K562 (cell line): ENCODE measurements around the gene ABCG1. TPM values are rescaled to one million over a fixed set of nuclear protein-coding genes. Genes with fewer than 3 reads are reported as not detected.

Source experiments
- ATAC-seq: fragments of 200-7000 bp; cut with Tn5 transposase; 3 replicates; pipeline ENCODE4 v1.9.1; 2020; ENCODE audit warnings: moderate library complexity
- BruUV-seq: library from RNA; stranded (reverse); fragments of 400-500 nt; replicated peaks from 2 replicates; lab custom pipeline; 2021; lab: Mats Ljungman, UMichigan
- CTCF ChIA-PET: fragments of 300-600 bp; formaldehyde crosslinking; extraction: SDS; loops from one replicate; lab custom pipeline; 2021; ENCODE audit warnings: low intra/inter-chr PET ratio; lab: Yijun Ruan, JAX
- POLR2A ChIA-PET: fragments of 300-600, 350-650 bp; sonication (Branson Sonifier 250); formaldehyde crosslinking; extraction: SDS; loops from one replicate; lab custom pipeline; 2021; ENCODE audit warnings: antibody characterized with exemption, inconsistent platforms; lab: Yijun Ruan, JAX
- DNase-seq, 4 experiments: peaks; one replicate each; pipeline versions ENCODE4 v3.0.0 to v3.0.0-alpha.2; 2011 to 2018; ENCODE audit warnings: low spot score in 3 of 4, mixed read lengths in 3 of 4; ENCODE audit errors: extremely low read depth in 1 of 4
- FAIRE-seq: peaks from 2 replicates; lab custom pipeline; 2011; peaks lifted over from hg19 to GRCh38; lab: Jason Lieb, UNC
- H2AFZ ChIP-seq: 2 replicates; pipeline ENCODE4 v1.6.0; 2011; ENCODE audit warnings: low read depth, low read length, control low read depth, inconsistent platforms
- H3K27ac ChIP-seq: fragments of 200-600 bp; 3 replicates; pipeline ENCODE4 v1.8.0; 2011; ENCODE audit warnings: low read depth, mild to moderate bottlenecking, control low read depth, inconsistent platforms, low read length, moderate library complexity, mixed read lengths; ENCODE audit errors: extremely low read depth
- H3K27me3 ChIP-seq, 2 experiments: fragments of 300-600 bp in 1 of 2; 2 replicates in 1 of 2; 3 replicates in 1 of 2; pipeline versions ENCODE4 v1.6.0 to v1.8.0; 2011; ENCODE audit warnings: inconsistent platforms in 2 of 2, low read length in 2 of 2, mild to moderate bottlenecking in 1 of 2, mixed read lengths in 1 of 2, moderate library complexity in 1 of 2; ENCODE audit not compliant: control insufficient read depth in 2 of 2, insufficient read depth in 2 of 2
- H3K36me3 ChIP-seq: fragments of 300-600 bp; 3 replicates; pipeline ENCODE4 v1.8.0; 2011; ENCODE audit warnings: mild to moderate bottlenecking, low read length, inconsistent platforms; ENCODE audit not compliant: control insufficient read depth, insufficient read depth
- H3K4me1 ChIP-seq, 2 experiments: fragments of 200-600 bp in 1 of 2; replicated peaks in 1 of 2; 2 replicates in 1 of 2; 3 replicates in 1 of 2; pipeline versions ENCODE4 v1.5.1 to v1.8.0; 2011; ENCODE audit warnings: inconsistent platforms in 2 of 2, low read length in 2 of 2, mild to moderate bottlenecking in 1 of 2, mixed read lengths in 1 of 2, moderate library complexity in 1 of 2; ENCODE audit not compliant: control insufficient read depth in 2 of 2, insufficient read depth in 2 of 2
- H3K4me2 ChIP-seq: 2 replicates; pipeline ENCODE4 v1.6.1; 2011; ENCODE audit warnings: low read length, control low read depth, inconsistent platforms, mixed read lengths; ENCODE audit not compliant: insufficient read depth
- H3K4me3 ChIP-seq: fragments of 200-600 bp; sonication (generic), shearing (Covaris generic); 2 replicates; pipeline ENCODE4 v1.5.1; 2016; ENCODE audit warnings: control low read depth, inconsistent platforms
- H3K79me2 ChIP-seq: fragments of 200-600 bp; 3 replicates; pipeline ENCODE4 v1.8.0; 2011; ENCODE audit warnings: low read length, inconsistent platforms; ENCODE audit not compliant: control insufficient read depth, insufficient read depth
- H3K9ac ChIP-seq, 2 experiments: 2 replicates each; pipeline versions ENCODE4 v1.6.0 to v1.6.1; 2011; ENCODE audit warnings: low read depth in 2 of 2, low read length in 2 of 2, control low read depth in 1 of 2, inconsistent platforms in 1 of 2, mild to moderate bottlenecking in 1 of 2, mixed read lengths in 1 of 2; ENCODE audit not compliant: insufficient read depth in 1 of 2
- H3K9me1 ChIP-seq: one replicate; pipeline ENCODE4 v1.6.0; 2011; ENCODE audit warnings: inconsistent platforms, mild to moderate bottlenecking, low read length, moderate library complexity; ENCODE audit not compliant: control insufficient read depth, insufficient read depth
- H3K9me3 ChIP-seq: replicated peaks from 2 replicates; pipeline ENCODE4 v1.5.1; 2011; ENCODE audit warnings: low read depth, low read length, inconsistent platforms; ENCODE audit not compliant: control insufficient read depth, insufficient read depth
- H4K20me1 ChIP-seq: replicated peaks from 2 replicates; pipeline ENCODE4 v1.6.1; 2011; ENCODE audit warnings: low read length, inconsistent platforms, mixed read lengths; ENCODE audit not compliant: control insufficient read depth, insufficient read depth
- NFIC ChIP-seq: fragments of 450-650 bp; IDR thresholded peaks from 2 replicates; pipeline ENCODE4 v1.6.1; 2017; ENCODE audit warnings: mild to moderate bottlenecking, inconsistent platforms
- NFIX ChIP-seq: fragments of 250-450 bp; sonication (Bioruptor Pico); IDR thresholded peaks from 2 replicates; pipeline ENCODE4 v1.4.0; 2020; ENCODE audit warnings: low read depth, mild to moderate bottlenecking, moderate library complexity
- ZBED1 ChIP-seq: IDR thresholded peaks from 2 replicates; pipeline ENCODE4 v1.6.1; 2014
- WGBS: fragments of 100-300 bp; shearing (Covaris generic); methylation state at CpG from one replicate; pipeline ENCODE4 v1.1.6; 2016; ENCODE audit warnings: low coverage, mixed read lengths; ENCODE audit not compliant: insufficient coverage; ENCODE audit errors: missing lambda C conversion rate; 5-methylcytosine and 5-hydroxymethylcytosine counted together
- in situ Hi-C: fragments of 300-500 bp; cut with MboI; formaldehyde crosslinking; loops from 4 replicates; pipeline ENCODE4 v1.15.0; 2018; ENCODE audit warnings: inconsistent platforms, mixed read lengths
- intact Hi-C: fragments of 100-400 bp; cut with micrococcal nuclease; formaldehyde crosslinking; loops from 2 replicates; pipeline ENCODE4 v1.14.2; 2022
- polyA plus RNA-seq, 8 experiments: library from polyadenylated mRNA; depleted of rRNA in 4 of 8; stranded (reverse) in 5 of 8; unstranded in 3 of 8; fragments of >200 nt; fragmentation: Nextera tagmentation in 2 of 8; fragmentation: Illumina TruSeq in 1 of 8; extraction: Ambion mirVana in 2 of 8; extraction: Trizol in 1 of 8; gene quantifications; 2 replicates each; pipeline versions ENCODE4 v1.2.1 to v1.2.3, GENCODE V29; 2011 to 2014; ENCODE audit warnings: inconsistent platforms in 1 of 8, missing spikeins in 1 of 8
- total RNA-seq, 7 experiments: library from RNA; depleted of rRNA in 6 of 7; stranded (reverse); fragments of >200 nt in 6 of 7; fragmentation: Illumina TruSeq in 2 of 7; extraction: Trizol in 2 of 7; gene quantifications; 2 replicates each; pipeline versions ENCODE4 v1.2.1 to v1.2.3, GENCODE V29; 2011 to 2021; ENCODE audit warnings: low replicate concordance in 1 of 7

The ABCG1 gene
- total and polyA plus RNA-seq, 9 of the 15 experiments (the other 6 are each of a cell fraction or from before 2014, with no cell fraction given): 0.04 to 0.09 TPM; not detected in 7

DNA sequence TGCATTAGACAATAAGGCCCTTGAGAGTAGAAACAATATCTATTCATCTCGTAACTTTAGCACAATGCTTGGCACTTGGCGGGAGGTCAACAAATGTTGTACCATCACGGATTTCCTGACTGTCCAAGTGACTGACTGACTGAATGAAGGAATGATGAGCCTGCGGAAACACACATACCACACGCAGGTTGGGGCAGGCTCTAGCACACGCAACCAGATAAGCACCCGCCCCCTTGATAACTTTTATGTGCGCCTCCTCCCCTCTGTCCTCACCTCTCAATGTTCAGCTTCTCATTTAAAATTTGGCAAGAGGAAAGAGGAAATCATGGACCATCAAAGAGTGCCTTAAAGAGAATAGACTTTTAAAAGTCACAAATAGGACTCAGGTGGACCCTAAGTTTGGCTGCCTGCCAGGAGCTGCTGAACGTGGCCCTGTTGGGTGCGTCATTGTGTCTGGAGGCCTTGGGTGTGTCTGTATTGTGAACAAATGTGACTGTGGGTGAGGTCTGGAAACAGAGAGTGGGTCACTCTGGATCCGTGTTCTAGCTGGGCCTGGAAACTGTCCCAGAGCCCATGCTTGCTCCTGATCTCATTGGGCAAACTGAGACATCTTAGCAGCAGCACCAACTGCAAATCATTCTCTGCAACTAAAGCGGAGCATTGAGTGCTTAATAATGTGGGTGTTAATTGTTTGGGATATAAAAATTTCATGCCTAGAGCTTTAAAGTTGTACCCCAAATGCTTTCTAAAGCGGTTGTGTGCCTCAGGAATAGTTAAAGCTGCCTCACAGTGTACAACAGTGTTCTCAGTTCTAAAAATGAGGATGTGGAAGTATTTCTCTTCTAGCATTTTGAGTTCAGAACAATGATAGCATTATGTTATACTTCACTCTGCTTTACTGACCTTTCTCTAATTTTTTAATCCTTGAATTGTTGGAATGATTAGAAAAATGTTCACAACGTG, 47.6 kb upstream of the ABCG1 start:
- Histone ChIP-seq H3K4me2 (no peak overlapping the region), H3K4me3 (no peak overlapping the region), H3K9ac (no peak overlapping the region)
- DNase-seq: peak in 1 of 4 experiments; percentile 17
- intact Hi-C loops: no loop called here
- FAIRE-seq: no peak
- TF ChIP-seq ZBED1 (no peak), NFIC (peak; percentile 91), NFIX (CRISPR knock-in tag) (peak; percentile 42; the same call in 1 of the 2 replicates)
- TF ChIP-seq, all 486 proteins: peak for 2
- Histone ChIP-seq H3K27me3 (peaks cover 20 to 28% of the 10 kb centered on the region in 2 experiments; a peak in 4 of 5 replicates), H3K27ac (no peak overlapping the region), H3K36me3 (no peaks in the 10 kb centered on the region), H3K79me2 (no peaks in the 10 kb centered on the region), H3K4me1 (no peaks in the 10 kb centered on the region), H4K20me1 (no peaks in the 10 kb centered on the region), H3K9me1 (no peaks in the 10 kb centered on the region), H3K9me3 (no peaks in the 10 kb centered on the region), H2AFZ (no peak overlapping the region)
- in situ Hi-C loops: no loop called here
- ATAC-seq: no peak; the same call in 2 of the 3 replicates
- CTCF ChIA-PET: interaction anchor here (0.5 kb wide), 1 partner anchor 42 kb away, joined by 4 read pairs; no protein-coding TSS in a partner anchor
- WGBS: 3% methylated on average over 14 of the region's 14 CpGs
- POLR2A ChIA-PET: interaction anchor here (0.6 kb wide), 1 partner anchor 400 kb away, joined by 3 read pairs; no protein-coding TSS in a partner anchor
- no TSS peak for BruUV-seq
